DND-41 (cell line): ENCODE measurements around the gene BOD1L1.

Experiments used
- ATAC-seq: fragments of 200-7000 bp; cut with Tn5 transposase; 3 replicates; pipeline ENCODE4 v1.9.1; 2021; ENCODE audit warnings: low read depth; ENCODE audit not compliant: insufficient read depth
- DNase-seq: peaks from one replicate; pipeline ENCODE4 v3.0.0-alpha.2; 2020
- H2AFZ ChIP-seq: 2 replicates; pipeline ENCODE4 v1.6.0; 2012; ENCODE audit warnings: low read depth, low read length
- H3K27ac ChIP-seq: 2 replicates; pipeline ENCODE4 v1.5.1; 2012; ENCODE audit warnings: low read length, inconsistent platforms
- H3K27me3 ChIP-seq: fragments of 200-600 bp; sonication (generic); 2 replicates; pipeline ENCODE4 v1.6.0; 2012; ENCODE audit warnings: low read length, mild to moderate bottlenecking, inconsistent platforms; ENCODE audit not compliant: insufficient read depth, poor library complexity
- H3K36me3 ChIP-seq: 2 replicates; pipeline ENCODE4 v1.5.1; 2012; ENCODE audit warnings: low read length, inconsistent platforms; ENCODE audit not compliant: insufficient read depth
- H3K4me1 ChIP-seq: 2 replicates; pipeline ENCODE4 v1.5.1; 2012; ENCODE audit warnings: mild to moderate bottlenecking, low read length; ENCODE audit not compliant: insufficient read depth
- H3K4me2 ChIP-seq: 2 replicates; pipeline ENCODE4 v1.6.0; 2012; ENCODE audit warnings: mild to moderate bottlenecking, moderate library complexity, low read length, inconsistent platforms; ENCODE audit not compliant: insufficient read depth
- H3K4me3 ChIP-seq, 2 experiments: fragments of 200-600 bp in 1 of 2; shearing (Covaris generic) in 1 of 2; 2 replicates each; pipeline ENCODE4 v1.5.1; 2012 to 2016; ENCODE audit warnings: inconsistent platforms in 2 of 2, low read length in 2 of 2, mild to moderate bottlenecking in 2 of 2, low read depth in 1 of 2, moderate library complexity in 1 of 2
- H3K79me2 ChIP-seq: 2 replicates; pipeline ENCODE4 v1.6.0; 2012; ENCODE audit warnings: low read length, inconsistent platforms; ENCODE audit not compliant: insufficient read depth
- H3K9ac ChIP-seq: 2 replicates; pipeline ENCODE4 v1.6.0; 2012; ENCODE audit warnings: low read depth, mild to moderate bottlenecking, inconsistent platforms, low read length, moderate library complexity
- H3K9me3 ChIP-seq: 2 replicates; pipeline ENCODE4 v1.5.1; 2012; ENCODE audit warnings: low read length, moderate library complexity, mild to moderate bottlenecking, inconsistent platforms; ENCODE audit not compliant: insufficient read depth, severe bottlenecking
- H4K20me1 ChIP-seq: 2 replicates; pipeline ENCODE4 v1.6.0; 2012; ENCODE audit warnings: low read length; ENCODE audit not compliant: insufficient read depth
- EZH2 ChIP-seq: IDR thresholded peaks from 3 replicates; pipeline ENCODE4 v1.6.1; 2012; ENCODE audit warnings: borderline replicate concordance, low read depth, mild to moderate bottlenecking, moderate library complexity, low read length, inconsistent platforms; ENCODE audit not compliant: severe bottlenecking
- TF ChIP-seq, protein P1 (sequence below): IDR thresholded peaks from 2 replicates; pipeline ENCODE4 v1.5.1; 2012; ENCODE audit warnings: borderline replicate concordance, low read length, moderate library complexity, mild to moderate bottlenecking; ENCODE audit not compliant: poor library complexity, severe bottlenecking; ENCODE audit errors: extremely low read depth

BOD1L1 gene

DNA sequence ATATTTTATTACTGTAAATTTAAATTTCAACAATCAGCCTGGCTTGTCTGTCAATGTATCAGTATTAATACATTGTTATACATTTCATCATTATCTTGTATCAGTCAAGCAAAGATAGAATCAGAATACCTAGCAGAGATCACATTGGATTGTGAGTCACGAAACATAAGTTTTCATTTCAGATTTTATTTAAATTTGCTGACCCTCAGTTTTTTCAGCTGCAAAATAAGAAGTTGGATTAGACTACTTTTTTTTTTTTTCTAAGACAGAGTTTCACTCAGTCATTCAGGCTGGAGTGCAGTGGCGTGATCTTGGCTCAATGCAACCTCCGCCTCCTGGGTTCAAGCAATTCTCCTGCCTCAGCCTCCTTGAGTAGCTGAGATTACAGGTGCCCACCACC, 49.9 kb downstream of the BOD1L1 start:
- no peaks in the 10 kb centered on the region for H3K79me2 ChIP-seq
- peaks cover 72% of the 10 kb centered on the region for H3K36me3 ChIP-seq
- no peak for TF ChIP-seq EZH2
- TF ChIP-seq, protein P1, sequence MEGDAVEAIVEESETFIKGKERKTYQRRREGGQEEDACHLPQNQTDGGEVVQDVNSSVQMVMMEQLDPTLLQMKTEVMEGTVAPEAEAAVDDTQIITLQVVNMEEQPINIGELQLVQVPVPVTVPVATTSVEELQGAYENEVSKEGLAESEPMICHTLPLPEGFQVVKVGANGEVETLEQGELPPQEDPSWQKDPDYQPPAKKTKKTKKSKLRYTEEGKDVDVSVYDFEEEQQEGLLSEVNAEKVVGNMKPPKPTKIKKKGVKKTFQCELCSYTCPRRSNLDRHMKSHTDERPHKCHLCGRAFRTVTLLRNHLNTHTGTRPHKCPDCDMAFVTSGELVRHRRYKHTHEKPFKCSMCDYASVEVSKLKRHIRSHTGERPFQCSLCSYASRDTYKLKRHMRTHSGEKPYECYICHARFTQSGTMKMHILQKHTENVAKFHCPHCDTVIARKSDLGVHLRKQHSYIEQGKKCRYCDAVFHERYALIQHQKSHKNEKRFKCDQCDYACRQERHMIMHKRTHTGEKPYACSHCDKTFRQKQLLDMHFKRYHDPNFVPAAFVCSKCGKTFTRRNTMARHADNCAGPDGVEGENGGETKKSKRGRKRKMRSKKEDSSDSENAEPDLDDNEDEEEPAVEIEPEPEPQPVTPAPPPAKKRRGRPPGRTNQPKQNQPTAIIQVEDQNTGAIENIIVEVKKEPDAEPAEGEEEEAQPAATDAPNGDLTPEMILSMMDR = no peak
- no peaks in the 10 kb centered on the region for H3K4me1 ChIP-seq
- H3K27me3 ChIP-seq = no peaks in the 10 kb centered on the region
- H3K27ac ChIP-seq = no peak overlapping the region
- ATAC-seq (no peak), DNase-seq (no peak)
- H3K4me2 ChIP-seq = no peak overlapping the region
- no peaks in the 10 kb centered on the region for H3K9me3 ChIP-seq
- H4K20me1 ChIP-seq = no peaks in the 10 kb centered on the region
- no peak overlapping the region for H3K9ac ChIP-seq
- no peak overlapping the region for H3K4me3 ChIP-seq
- no peak overlapping the region for H2AFZ ChIP-seq

DNA sequence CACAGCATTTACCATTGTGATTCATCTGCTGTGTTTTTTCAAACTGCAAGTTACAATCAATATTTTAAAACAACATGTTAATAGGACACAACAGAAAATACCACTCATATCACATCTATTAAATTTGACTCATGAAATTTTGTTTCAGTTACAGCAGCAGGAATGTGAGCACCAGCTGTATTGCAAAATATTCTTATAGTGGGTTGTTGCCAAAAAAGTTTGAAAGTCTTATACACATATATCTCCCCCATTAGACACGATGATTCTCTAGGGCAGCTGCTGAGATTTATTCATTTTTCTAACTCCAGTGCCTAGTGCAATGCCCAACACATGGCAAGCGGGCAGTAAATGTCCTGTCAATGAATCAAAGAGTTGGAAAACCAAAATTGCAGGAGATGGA, 56.6 kb downstream of the BOD1L1 start:
- Histone ChIP-seq H2AFZ (no peak overlapping the region), H4K20me1 (no peaks in the 10 kb centered on the region), H3K9ac (no peak overlapping the region), H3K9me3 (no peaks in the 10 kb centered on the region), H3K4me3 (no peak overlapping the region), H3K4me1 (no peaks in the 10 kb centered on the region), H3K4me2 (no peak overlapping the region), H3K79me2 (no peaks in the 10 kb centered on the region), H3K27me3 (no peaks in the 10 kb centered on the region), H3K27ac (no peak overlapping the region), H3K36me3 (peaks cover 61% of the 10 kb centered on the region)
- no peak for ATAC-seq
- no peak for DNase-seq
- TF ChIP-seq EZH2 = no peak
- TF ChIP-seq, protein P1 = no peak

DNA sequence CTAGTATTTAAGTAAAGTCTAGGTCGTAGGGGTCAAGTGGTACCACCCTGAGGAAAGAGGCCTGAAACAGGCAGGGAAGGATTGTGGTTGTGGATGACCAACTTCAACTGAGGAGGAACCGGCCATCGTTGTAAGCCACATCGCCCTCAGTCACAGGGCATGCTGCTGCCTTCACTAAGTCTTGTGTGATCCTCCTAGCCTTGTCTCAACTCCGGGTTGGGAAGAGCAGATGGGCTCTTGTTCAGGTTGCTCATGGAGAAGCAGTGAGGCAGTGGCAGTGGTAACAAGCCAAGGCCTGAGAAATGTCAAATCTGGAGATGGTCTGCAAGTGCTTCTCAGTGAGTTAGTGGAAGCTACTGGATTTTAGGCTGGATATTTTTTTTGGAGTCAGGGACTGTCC, 60.4 kb downstream of the BOD1L1 start:
- Histone ChIP-seq H3K4me3 (no peak overlapping the region), H3K79me2 (no peaks in the 10 kb centered on the region), H3K4me1 (no peaks in the 10 kb centered on the region), H3K27me3 (no peaks in the 10 kb centered on the region), H3K4me2 (no peak overlapping the region), H3K27ac (no peak overlapping the region), H3K36me3 (peaks cover 38% of the 10 kb centered on the region), H3K9ac (no peak overlapping the region), H2AFZ (no peak overlapping the region), H4K20me1 (no peaks in the 10 kb centered on the region), H3K9me3 (no peaks in the 10 kb centered on the region)
- TF ChIP-seq, protein P1 = no peak
- TF ChIP-seq EZH2 = no peak
- DNase-seq = no peak
- ATAC-seq = no peak

DNA sequence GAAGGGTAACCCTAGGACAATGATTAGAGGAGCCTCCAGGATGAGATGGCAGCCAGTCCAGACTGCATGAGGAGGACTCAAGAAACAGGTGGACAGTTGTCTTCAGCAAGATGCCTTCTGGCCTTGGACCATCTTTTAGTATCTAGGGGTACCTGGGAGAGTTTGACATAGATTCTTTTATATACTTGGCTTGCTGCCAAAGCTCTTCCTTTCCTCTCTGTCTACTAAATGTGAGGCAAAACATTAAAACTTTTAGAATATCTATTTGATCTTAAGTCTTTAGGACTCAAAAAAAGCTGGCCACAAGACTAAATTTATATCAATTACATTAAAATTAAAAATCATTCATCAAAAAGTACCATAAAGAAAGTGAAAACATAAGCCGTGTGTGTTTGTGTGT, 64.6 kb downstream of the BOD1L1 start:
- no peak overlapping the region for H3K4me2 ChIP-seq
- H3K9ac ChIP-seq = no peak overlapping the region
- H3K27ac ChIP-seq = no peak overlapping the region
- H4K20me1 ChIP-seq = no peaks in the 10 kb centered on the region
- H3K36me3 ChIP-seq = peaks cover 2% of the 10 kb centered on the region; the same call in 1 of the 2 replicates
- no peaks in the 10 kb centered on the region for H3K79me2 ChIP-seq
- H3K9me3 ChIP-seq = no peaks in the 10 kb centered on the region
- H2AFZ ChIP-seq = no peak overlapping the region
- DNase-seq (no peak), ATAC-seq (no peak)
- no peak overlapping the region for H3K4me3 ChIP-seq
- no peaks in the 10 kb centered on the region for H3K4me1 ChIP-seq
- TF ChIP-seq EZH2 = no peak
- TF ChIP-seq, protein P1 = no peak
- H3K27me3 ChIP-seq = no peaks in the 10 kb centered on the region
